Measurements from ENCODE around the gene PDE4DIP.
"Not testable (repeated sequence)": the region's sequence is repeated elsewhere in the genome, so short reads cannot be mapped to it uniquely, and the experiment has no call there.

Gene PDE4DIP

DNA sequence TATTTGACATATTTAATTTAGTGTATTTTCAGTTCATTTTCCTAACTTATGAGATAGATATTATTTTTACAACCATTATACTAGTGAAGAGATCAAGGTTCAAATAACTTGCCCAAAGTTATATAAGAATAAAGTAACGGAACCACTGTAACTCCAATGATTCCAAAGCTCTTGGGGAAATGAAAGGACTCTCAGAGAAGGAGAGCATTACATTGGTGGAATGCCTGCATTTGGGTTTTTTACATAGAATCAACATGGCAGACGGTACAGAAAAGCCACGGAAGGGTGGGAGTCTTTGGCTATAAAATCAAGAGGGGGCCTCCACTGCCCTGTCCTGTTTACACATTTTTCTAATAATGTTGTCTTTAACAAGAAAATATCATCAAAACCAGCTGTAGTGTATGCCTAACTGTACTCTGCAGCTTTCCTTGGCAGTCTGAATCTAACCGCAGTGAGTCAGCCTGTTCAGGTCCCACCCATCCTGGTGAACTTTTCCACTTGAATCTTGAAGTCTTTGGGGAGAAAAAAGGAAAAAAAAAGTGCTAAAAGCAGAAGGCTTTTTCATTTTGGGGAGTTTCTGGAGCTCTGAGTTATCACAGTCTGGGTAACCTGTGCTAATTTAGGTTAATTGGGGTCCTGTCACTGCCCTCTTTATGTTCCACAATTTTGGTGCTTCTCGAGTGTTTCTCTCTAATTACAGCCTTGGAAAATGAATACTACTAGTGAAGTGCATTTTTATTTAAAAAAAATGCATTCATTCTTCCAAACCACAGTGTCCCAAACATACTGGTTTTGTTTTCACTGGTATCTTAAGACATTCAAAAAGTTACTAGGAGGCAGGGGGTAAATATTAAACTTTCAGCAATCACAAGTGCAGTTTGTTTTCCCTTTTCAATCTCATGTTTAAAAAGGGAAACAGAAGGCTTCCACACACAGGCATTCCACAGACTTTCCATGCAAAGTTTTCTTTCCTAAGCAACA lies 30.5 kb downstream of the PDE4DIP start:
- DNase-seq = not testable (repeated sequence)

DNA sequence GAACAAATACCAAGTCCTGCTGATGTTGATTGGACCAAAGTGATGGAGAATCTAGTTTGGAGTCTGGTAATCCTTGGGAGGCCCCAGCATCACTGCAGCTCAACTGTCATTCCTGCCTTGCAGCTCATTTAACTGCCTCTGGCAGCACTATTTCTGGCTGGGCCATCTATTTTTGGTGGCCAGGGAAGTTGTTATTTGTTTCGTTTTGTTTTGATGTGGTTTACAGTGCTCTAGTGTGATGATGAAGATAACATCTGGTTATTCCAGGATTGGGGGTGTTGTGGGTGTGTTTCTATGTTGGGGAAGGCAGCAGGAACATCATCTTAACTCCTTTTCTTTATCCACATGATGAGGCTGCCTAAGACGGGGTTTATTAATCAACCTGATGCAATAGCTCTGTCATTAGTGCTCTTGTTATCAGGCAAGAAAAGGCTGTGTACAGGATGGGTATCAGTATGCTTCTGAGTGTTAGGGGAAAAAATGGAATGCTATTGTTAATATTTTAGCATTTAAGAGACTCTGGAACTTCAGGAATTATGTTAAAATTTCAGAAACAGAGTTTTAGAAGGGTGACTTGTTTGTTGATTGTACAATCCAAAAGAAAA lies 35.7 kb downstream of the PDE4DIP start:
- DNase-seq = not testable (repeated sequence)

DNA sequence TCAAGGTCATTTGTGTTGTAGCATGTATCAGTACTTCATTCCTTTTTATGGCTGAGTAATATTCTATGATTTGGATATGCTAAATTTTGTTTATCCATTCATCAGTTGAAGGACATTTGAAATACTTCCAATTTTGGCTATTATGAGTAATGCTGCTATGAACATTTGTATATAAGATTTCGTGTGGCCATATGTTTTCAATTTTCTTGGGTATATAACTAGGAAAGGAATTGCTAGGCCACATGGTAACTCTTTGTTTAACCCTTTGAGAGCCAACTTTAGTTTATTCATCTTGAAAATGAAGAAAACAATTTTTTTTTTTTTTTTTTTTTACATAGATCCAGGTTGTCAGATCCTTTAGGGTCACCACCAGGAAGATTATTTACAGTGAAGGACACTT lies 37.0 kb downstream of the PDE4DIP start:
- DNase-seq = not testable (repeated sequence)

DNA sequence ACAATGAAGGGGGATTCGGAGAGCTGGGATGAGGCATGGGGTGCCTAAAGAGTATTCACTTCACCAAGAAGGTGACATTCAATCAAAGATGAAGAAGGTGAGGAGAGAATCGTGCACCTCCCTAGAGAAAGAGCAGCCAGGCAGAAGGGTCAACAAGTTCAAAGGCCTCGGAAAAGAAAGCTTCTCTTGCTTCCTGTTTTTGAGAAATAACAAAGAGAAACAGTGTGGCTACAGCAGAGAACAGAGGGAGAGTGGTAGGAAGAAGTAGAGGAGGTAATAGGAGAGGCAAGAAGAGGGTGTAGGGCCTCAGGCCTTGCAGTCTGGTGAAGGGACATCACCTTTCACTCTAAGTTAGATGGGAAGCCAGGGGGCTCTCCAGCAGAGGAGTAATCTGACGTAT lies 41.0 kb downstream of the PDE4DIP start:
- not testable (repeated sequence) for DNase-seq

DNA sequence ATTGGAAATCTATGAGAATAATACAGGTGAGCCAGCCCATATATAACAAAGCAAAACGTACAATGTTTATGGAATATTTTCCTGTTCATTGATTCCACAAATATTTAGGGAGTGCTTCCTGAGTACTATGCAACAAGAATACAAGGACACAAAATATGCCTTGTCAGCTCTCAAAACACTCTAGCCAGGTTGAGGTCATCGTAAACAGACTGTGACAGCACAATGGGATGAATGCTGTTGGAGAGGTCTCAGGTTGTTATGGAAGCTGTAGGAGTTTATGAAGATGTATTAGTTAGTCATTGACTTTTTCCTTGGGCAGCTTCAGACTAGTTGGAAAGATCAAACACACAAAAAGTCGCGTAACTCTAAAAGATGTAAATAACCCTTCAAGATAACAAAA lies 42.1 kb downstream of the PDE4DIP start:
- not testable (repeated sequence) for DNase-seq

DNA sequence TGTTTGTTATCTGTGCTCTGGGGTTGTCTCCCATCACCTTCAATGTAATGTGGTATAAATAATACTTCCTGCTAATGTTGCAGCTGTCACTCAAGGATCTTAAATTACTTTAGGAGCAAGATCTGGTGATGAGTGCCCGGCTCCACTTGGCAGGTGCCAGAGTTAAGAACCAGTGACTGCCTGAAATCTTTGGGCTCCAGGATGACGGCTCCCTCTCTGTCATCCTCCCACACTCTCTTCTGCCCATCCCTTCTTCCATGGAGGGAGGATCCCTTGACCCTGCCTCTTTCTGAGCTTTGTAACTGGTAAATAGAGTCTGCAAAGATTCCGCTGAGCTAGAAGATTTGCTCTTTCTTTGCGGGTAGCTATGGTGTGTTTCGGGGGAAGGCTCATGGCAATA lies 44.4 kb downstream of the PDE4DIP start:
- not testable (repeated sequence) for DNase-seq

DNA sequence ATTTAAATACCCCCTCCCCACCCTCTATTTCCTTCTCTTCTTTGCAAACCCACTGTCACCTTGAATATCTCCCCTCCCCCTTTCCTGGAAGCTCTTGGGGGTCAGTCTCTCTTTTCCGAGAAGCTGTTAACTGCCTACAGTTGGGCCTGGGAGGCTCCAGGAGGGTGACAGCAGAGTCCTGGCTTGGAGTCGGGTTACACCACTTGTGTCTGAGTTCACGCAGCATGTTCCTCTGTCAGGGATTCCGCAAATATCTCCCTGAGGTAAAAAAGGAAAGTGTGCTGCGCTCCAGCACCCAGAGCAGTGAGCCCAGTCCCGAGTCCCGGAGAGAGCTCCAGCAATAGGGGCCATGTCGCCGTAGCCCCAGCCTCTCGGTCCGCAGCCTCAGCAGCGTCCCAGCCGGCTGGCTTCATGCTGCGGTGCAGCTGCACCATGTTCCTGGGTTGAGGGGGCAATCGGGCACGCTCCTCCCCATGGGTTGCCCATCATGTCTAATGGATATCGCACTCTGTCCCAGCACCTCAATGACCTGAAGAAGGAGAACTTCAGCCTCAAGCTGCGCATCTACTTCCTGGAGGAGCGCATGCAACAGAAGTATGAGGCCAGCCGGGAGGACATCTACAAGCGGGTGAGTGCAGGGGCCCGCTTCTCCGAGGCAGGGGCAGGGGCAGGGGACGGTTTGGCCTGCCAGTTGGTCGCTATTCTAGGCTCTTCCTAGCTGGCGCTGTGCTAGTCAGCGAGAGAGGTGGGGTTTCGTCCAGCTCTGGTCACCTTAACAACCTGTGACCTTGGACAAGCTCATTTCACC lies 45.2 kb downstream of the PDE4DIP start:
- not testable (repeated sequence) for DNase-seq

DNA sequence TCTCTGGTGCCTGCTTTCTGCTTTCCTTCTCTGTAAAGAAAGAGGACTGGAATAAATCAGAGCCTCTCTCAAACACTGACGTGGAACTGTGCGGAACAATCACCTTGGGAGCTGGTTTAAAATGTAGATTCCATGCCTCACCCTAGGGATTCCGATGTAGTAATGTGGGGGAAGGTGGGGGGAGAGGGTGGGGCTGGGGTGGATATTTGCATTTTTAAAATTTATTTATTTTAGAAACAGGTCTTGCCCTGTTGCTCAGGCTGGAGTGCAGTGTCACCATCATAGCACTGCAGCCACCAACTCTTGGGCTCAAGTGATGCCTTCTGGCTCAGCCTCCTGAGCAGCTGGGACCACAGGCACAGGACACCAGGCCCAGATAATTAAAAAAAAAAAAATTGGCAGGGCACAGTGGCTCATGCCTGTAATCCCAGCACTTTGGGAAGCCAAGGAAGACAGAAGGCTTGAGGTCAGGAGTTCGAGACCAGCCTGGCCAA lies 45.9 kb downstream of the PDE4DIP start:
- DNase-seq = not testable (repeated sequence)

DNA sequence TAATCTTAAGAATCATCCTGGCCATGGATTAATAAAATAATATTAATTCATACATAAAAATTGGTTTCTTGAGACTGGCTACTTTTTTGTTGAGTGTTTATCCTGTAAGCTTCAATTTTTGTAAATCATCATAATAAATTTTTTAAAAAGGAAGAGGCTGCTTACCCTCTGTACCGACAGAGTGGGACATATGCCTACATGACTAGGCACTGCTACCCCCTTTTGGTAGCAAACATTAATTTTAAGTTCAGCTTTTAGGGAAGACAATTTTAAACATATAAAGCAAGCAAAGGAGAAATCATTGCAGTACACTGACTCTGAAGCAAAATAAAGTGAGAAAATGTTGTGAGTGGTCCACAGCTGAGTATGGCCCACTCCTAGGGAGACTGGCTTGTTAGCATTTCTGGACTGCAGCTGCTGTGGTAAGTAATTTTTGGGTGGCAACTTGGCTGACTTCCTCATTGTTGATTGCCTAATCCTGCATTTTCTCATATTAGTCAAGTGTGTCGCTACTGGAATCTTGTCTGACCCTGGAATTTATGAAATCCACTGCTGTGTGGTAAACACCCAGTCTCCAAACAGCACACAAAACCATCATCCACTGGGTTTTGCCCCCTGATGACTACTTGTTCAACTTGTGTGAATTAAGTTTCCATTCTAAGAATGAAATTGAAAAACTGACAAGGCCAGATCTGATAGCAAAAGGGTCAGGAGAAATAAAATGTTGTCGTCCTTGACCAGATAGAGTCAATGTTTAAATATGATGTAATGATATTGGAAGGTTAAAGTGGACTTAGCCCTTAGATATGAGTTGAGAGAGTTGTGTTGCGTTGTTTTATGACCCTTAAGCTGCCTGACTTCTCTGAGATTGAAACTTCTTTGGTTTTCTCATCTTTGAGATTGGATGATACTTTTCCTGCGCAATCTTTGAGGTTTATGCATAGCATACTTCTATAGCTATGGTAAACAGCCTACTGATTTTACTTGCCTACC lies 50.4 kb downstream of the PDE4DIP start:
- not testable (repeated sequence) for DNase-seq

DNA sequence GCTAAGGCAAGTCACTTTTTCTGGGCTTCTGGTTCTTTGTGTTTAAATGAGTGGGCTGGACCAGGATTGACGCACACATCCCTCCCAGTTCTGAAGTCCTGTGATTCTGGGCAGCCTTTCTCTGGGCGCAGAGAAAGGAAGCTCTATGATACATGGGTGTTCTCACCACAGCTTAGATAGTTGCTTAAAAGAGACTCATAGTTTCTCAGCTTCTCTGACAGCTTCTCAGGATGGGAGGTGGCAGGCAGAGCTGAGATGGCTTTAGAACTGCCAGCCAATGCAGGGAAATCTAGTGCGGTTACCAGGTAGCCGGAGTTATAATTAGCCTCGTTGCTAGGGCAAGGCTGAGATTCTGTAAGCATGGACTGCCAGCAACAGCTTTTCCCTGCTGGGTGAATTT lies 55.8 kb downstream of the PDE4DIP start:
- DNase-seq = not testable (repeated sequence)

DNA sequence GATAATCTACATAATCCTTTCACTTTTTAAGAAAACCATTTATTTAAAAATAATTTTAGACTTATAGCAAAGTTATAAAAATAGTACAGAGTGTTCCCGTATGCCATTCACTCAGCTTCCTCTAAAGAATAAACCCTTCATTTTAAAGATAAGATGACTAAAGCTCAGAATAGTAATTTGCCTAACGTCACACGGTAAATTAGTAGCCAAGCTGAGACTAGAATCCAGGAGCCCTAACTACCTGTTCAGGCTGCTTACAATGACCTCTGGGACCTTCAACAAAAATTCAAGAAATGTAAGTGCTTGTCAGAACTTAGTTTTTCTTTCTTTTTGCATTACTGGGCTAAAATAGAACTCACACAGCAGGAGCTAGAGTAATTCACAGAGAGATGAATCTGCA lies 56.5 kb downstream of the PDE4DIP start:
- DNase-seq = not testable (repeated sequence)

DNA sequence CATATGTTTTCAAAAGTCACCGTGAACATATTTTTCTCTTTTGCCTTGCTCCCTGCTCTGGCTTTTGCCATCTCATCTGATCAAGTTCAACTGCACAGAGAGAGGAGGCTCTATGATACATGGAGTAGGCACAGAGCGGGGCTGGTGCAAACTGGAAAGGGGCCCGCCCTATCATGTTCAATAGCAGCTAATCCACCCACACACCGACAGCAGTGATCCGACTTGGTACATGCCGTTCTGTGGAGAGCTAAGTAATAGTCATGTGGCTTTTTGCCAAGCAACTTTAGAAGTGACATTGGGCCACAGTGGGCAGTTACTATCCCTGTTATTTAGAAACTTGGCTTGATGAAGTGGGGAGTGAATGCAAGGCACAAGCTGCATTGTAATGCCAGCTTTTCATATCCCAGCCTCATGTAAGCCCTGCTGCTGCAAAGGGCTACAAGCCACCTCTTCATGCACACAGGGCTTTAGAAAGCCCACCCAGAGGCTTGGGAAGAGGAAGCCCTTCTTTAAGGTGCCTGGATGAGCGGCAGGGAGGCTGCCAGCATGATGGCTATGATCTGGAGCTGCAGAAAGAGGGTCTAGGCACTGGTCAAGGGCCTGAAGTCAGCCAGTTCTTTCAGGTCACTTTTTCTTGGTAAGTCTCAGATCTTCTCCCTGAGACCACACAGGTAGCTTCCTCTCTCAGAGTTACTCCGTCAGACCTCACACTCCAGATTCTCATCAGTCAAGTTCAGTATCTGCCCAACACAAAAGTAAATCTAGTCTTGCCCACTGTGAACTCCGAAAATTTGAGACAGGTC lies 57.1 kb downstream of the PDE4DIP start:
- DNase-seq = not testable (repeated sequence)

DNA sequence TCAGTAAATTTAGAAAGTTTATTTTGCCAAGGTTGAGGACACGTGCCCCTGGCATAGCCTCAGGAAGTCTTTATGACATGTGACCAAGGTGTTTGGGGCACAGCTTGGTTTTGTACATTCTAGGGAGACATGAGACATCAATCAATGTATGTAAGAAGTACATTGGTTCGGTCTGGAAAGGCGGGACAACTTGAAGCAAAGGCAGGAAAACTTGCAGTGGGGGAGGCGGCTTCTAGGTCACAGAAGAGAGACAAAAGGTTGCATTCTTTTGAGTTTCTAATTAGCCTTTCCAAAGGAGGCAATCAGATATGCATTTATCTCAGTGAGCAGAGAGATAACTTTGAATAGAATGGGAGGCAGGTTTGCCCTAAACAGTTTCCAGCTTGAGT lies 57.7 kb downstream of the PDE4DIP start:
- DNase-seq = not testable (repeated sequence)

DNA sequence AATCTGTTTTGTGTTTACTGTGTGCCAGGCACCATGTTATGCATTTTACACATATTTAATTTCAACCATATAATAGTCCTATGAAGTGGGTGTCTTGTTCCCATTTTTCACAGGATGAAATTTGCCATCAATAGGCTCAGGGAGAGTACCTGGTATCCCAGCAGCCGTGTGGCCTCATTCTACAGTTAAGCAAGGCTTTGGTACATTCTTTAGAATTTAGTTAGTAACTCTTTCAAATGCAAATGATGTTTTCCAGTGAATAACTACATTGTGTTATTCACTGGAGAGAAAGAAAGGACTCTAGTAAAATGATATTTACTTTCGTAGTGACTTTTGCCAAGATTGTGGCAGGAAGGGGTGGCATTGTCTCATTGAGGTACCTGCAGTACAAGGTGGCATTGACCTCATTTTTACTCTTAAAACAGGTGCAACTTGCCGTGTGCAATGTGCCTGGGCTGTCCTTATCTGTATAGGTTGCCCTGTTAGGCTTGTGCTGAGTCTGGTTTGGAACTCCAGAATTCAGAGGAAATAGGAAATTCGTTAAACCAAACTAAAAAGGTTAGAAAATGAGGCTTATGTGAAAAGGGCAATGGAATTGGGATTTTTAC lies 65.1 kb downstream of the PDE4DIP start:
- DNase-seq = not testable (repeated sequence)

DNA sequence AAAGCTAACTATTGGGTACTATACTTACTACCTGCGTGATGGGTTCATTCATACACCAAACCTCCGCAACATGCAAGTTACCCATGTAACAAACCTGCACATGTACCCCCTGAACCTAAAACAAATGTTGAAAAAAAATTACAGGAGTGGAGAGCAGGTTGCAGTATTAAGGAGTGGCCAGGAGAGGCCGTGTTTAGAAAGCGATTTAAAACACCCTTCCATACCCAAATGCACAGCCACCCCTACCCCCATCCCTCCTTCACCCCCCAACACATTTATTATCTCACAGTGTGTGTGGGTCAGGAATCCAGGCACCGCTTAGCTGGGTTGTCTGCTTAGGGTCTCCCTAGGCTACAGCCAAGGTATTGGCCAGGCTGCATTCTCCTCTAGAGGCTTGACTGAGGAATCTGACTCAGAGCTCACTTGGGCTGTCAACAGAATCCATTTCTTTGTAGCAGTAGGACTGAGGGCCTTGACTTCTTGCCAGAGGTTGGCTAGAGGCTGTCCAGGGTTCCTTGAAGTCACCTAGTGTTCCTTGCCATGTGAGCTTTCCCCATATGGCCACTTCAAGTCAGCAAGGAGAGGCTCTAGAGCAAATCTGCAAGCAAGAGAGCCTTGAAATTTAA lies 67.2 kb downstream of the PDE4DIP start:
- not testable (repeated sequence) for DNase-seq

DNA sequence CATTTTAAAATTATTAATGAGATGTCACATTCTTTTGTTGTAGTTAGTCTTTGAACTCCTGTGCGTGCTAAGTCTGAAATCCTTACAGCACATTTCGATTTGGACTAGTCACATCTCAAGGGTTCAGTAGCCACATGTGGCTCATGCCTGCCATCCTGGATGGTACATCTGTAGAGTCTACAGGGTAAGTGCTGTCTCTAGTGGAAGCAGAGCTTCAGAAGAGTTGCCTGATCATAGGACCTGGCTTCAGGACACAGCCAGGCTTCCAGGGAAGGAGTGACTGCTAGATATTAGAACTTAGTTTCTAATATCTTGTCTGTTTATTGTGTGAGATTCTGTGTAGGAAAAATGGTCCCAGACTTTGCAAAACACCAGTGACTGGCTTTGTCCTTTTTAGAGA lies 72.0 kb downstream of the PDE4DIP start:
- DNase-seq = not testable (repeated sequence)

DNA sequence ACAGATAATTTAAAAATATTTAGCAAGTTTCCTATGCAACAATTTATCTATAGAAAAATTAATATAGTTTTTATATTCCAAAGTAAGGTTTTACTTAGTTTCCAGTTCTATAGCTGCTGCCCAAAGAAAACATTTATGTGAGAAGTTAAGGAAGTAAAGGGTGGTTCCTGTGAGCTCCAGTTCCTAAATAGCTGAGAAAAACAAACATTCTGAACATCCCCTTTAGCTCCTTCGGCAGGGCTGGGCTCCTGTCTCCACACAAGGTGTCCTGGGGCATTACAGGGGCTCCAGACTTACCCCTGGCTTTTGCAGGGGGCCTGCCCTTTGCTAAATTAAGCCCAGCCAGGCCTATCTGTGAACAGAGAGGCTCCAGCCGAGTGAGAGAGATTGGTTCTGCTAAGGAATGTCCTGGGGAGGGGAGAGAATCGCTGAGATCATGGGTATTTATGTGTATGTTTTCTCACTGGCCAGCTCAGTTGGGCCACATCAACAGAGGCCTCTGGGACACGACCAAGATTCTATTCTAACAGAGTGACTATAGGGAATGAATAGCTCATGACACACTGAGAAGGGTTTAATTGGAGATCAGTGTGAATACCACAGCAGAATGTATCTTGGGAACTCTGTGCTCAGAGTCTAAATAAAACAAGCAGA lies 72.6 kb downstream of the PDE4DIP start:
- not testable (repeated sequence) for DNase-seq

DNA sequence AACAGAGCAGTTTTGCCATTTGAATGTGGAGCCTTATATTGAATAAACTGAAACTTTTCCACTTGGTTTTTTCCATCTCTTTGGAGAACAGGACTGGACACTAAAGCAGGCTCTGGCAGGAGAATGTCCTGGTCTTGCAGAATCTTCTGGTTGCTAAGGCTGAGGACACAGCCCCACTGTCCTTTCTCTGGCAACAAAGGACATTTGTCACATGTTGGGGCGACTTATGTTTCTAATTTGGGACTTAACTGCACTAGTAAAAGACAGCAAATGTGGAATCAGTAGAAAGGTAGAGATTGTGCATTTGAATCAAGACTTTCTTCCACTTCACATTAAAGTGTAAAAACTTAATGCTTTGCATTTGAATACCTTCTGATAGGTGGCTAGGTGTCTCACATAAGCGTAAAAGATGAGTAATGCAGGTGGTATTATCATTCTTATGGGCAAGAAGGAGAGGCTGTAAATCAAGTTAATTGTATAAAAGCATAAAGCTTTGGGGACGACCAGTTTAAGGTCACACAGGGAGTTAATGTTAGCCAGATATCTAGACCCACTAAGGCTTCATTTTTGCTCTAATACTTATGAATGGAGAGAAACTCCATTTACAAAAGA lies 74.7 kb downstream of the PDE4DIP start:
- not testable (repeated sequence) for DNase-seq

DNA sequence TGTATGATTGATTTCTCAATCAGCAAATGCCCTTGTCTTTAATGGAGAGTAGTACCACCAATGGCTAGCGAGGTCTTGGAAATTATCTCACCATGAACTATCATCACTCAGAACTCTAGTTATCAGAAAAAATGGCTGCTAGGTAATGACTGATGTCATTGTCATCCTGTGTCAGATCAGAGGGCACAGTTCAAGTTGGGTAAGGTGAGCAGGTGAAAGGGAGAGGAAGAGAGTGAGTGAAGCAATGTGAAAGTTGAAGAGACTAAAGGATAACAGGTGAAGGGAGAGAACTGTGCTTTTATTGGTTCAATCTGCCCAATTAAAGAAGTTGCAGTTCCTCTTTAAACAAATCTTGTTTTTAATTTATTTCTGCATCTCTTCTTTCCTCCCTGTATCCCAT lies 76.8 kb downstream of the PDE4DIP start:
- not testable (repeated sequence) for DNase-seq

All from T-helper 1 cell (primary cell).